Measurements from ENCODE around the gene FAM236C.
"Not testable (repeated sequence)": the region's sequence is repeated elsewhere in the genome, so short reads cannot be mapped to it uniquely, and the experiment has no call there.

FAM236C gene

DNA sequence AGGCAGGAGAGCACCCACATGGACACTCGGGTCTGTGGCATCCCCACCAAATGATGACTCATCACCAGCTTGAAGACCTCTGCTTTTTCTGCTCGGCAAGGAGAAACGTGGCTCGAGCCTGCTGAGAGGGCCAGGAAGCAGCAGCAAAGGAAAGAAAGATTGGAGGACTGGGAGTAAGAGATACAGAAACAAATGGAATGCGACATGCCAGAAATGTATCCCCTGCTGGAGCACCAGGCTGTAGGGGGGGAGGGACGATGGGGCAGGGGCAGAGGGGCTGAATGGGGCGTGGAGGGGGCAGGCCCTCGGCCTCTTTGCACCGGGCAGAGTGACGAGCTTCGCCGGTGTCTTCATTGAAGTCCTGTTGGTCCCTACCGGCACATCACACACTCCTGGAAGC is at the start of gene FAM236C:
FAM236C (plus strand) TSS at position 301 of the 400 bp plus-strand sequence. CDS start 100 bp downstream, outside the sequence.
- DNase-seq (ENCODE audit: low read depth in 2 of 2) = not testable (repeated sequence)

DNA sequence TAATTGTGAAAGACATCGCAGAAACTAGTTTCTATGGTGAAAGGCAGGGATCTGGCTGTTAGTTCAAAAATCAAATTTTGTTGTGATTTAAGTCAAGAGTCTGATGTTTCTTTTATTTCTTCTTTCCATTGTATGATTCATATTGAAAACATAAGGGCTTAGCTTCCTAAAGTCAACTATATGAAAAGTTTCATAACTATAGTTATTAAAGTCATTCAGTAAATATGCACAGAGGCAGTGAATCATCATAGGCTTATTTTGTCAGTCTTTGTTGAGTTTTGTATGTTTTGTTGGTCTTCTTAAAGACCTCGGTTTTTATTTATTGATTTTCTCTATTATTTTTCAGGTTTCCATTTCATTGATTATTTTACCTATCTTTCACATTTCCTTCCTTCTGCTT is 29.5 kb upstream of the FAM236C start:
- not testable (repeated sequence) for DNase-seq (ENCODE audit: low read depth in 2 of 2)

GRCh38 chrX:72889740-72890139 is 22.7 kb upstream of the FAM236C start:
- DNase-seq (ENCODE audit: low read depth in 2 of 2) = not testable (repeated sequence)

- DNase-seq (ENCODE audit: low read depth in 2 of 2) = not testable (repeated sequence)
Measured at GRCh38 chrX:72916096-72916495, 3.7 kb downstream of the FAM236C start.

GRCh38 chrX:72932283-72932682 is 19.9 kb downstream of the FAM236C start:
- DNase-seq (ENCODE audit: low read depth in 2 of 2) = not testable (repeated sequence)

DNA sequence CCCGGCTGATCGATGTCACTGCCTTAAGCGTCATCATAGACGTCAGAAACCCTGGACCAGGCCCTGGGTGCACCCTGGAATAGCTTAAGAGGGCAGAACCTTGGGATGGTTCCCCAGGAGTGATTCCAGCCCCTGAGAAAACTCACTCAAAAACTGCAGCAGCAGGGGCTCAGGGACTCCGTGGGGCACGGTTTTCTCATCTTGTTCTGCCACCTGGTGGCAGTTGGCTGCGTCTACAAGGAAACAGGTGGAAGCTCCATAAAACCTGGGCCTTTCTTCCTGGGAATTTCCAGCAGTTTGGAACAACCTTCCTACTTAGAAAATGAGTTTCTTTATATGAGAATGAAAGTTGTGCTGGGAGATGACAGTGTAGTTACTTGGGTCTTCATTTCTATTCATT is 24.0 kb downstream of the FAM236C start:
- DNase-seq (ENCODE audit: low read depth in 2 of 2) = not testable (repeated sequence)

- not testable (repeated sequence) for DNase-seq (ENCODE audit: low read depth in 2 of 2)
Measured at GRCh38 chrX:72936882-72937455, 24.6 kb downstream of the FAM236C start.

- not testable (repeated sequence) for DNase-seq (ENCODE audit: low read depth in 2 of 2)
Measured at GRCh38 chrX:72937906-72938305, 25.5 kb downstream of the FAM236C start, which contains the start of gene FAM236A. Gene FAM236A, plus strand, starts transcription at chrX:72938206. Its CDS starts 57 bp downstream, at chrX:72938263.

DNA sequence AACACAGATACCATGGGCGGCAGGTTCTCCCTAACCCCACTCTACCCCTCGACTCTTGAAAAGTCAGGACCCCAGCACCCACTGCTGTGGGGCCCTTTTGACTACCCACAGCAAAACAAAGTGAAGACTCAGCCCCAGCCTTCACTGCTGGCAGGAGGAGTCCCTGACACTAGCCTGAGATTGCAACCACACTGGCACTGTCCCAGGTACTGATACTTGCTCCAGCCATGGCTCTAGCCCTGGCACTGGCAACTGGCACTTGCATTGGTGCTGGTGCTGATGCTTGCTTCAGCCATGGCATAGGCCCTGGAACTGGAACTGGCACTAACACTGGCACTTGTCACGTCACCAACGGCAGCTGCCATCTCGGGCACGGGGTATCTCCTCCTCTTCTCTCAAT is 29.9 kb downstream of the FAM236C start:
- DNase-seq (ENCODE audit: low read depth in 2 of 2) = not testable (repeated sequence)

DNA sequence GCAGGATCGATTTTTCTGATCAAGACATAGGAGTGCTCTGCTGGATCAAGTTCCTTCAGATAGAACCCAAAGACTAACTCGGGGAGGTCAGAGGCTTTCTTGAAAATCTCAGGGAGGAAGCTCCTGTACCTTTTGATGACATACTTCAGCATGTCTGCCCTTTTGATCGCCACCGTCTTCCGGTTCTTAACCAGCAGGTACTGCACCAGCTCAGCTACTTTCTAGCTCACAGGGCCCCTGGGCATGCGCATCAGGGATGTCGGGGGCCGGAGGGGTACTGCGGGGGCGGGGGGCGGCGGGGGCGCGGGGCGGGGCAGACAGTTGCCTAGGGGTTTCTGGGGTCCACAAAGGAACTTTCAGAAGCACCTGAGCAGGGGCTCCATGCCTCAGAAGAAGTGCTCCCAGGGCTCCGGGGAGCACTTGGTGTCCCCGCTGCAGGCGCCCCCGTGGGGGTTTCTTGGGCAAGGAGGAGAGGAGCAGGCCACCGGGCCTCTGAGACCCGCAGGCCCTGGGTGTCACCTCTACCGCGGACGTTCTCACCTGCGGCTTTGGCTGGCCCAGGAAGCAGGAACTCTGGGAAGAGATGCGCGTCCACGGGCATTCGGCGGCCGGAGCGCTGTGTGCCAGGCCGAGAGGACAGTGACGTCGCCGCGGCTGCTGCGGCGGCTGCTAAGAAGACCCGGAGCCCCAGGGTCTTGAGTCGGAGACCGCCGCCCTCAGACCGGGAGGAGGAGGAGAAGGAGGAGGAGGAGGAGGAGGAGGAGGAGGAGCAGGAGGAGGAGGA is 30.8 kb downstream of the FAM236C start:
- DNase-seq (ENCODE audit: low read depth in 2 of 2) = not testable (repeated sequence)

GRCh38 chrX:72943819-72944169 is 31.4 kb downstream of the FAM236C start, which contains the start of gene DMRTC1:
Gene DMRTC1, minus strand, starts transcription at chrX:72943837. Its CDS starts 68,143 bp downstream, at chrX:72875694.
- DNase-seq (ENCODE audit: low read depth in 2 of 2) = not testable (repeated sequence)

DNA sequence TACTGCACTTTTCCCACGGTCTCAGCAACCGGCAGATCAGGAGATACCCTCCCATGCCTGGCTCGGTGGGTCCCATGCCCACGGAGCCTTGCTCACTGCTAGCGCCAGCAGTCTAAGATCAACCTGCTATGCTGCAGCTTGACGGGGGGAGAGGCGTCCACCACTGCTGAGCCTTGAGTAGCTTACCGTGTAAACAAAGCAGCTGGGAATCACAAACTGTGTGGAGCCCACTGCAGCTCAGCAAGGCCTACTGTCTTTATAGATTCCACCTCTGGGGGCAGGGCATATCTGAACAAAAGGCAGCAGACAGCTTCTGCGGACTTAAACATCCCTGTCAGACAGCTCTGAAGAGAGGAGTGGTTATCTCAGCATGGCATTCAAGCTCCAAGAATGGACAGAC is 47.6 kb downstream of the FAM236C start:
- not testable (repeated sequence) for DNase-seq (ENCODE audit: low read depth in 2 of 2)
